Neutrophil (primary cell): ENCODE data around the gene CFAP57.

Source experiments
- H3K27ac ChIP-seq: fragments of 200-600 bp; sonication (generic); 2 replicates; pipeline ENCODE4 v1.5.1; 2016; ENCODE audit warnings: mild to moderate bottlenecking, moderate library complexity
- H3K27me3 ChIP-seq: fragments of 200-600 bp; sonication (generic); 2 replicates; pipeline ENCODE4 v1.6.0; 2016; ENCODE audit warnings: mild to moderate bottlenecking
- H3K36me3 ChIP-seq: fragments of 200-600 bp; sonication (generic); 2 replicates; pipeline ENCODE4 v1.5.1; 2017
- H3K4me1 ChIP-seq, 2 experiments: fragments of 200-600 bp in 1 of 2; sonication (generic) in 1 of 2; 1 replicate in 1 of 2; 2 replicates in 1 of 2; pipeline versions ENCODE4 v1.5.1 to v1.6.1; 2013 to 2016; ENCODE audit warnings: low read depth in 1 of 2, low read length in 1 of 2, mild to moderate bottlenecking in 1 of 2, moderate library complexity in 1 of 2; ENCODE audit not compliant: control insufficient read depth in 1 of 2, insufficient read depth in 1 of 2
- H3K4me3 ChIP-seq, 2 experiments: fragments of 200-600 bp in 1 of 2; sonication (generic) in 1 of 2; 1 replicate in 1 of 2; 2 replicates in 1 of 2; pipeline ENCODE4 v1.5.1; 2013 to 2016; ENCODE audit warnings: low read depth in 1 of 2, low read length in 1 of 2, mild to moderate bottlenecking in 1 of 2, moderate library complexity in 1 of 2
- H3K9me3 ChIP-seq: fragments of 200-600 bp; sonication (generic); 2 replicates; pipeline ENCODE4 v1.5.1; 2016
- TF ChIP-seq, protein P1 (sequence below): fragments of 200-600 bp; sonication (generic); IDR thresholded peaks from 2 replicates; pipeline ENCODE4 v1.5.1; 2016; ENCODE audit warnings: antibody characterized with exemption

Gene CFAP57

DNA sequence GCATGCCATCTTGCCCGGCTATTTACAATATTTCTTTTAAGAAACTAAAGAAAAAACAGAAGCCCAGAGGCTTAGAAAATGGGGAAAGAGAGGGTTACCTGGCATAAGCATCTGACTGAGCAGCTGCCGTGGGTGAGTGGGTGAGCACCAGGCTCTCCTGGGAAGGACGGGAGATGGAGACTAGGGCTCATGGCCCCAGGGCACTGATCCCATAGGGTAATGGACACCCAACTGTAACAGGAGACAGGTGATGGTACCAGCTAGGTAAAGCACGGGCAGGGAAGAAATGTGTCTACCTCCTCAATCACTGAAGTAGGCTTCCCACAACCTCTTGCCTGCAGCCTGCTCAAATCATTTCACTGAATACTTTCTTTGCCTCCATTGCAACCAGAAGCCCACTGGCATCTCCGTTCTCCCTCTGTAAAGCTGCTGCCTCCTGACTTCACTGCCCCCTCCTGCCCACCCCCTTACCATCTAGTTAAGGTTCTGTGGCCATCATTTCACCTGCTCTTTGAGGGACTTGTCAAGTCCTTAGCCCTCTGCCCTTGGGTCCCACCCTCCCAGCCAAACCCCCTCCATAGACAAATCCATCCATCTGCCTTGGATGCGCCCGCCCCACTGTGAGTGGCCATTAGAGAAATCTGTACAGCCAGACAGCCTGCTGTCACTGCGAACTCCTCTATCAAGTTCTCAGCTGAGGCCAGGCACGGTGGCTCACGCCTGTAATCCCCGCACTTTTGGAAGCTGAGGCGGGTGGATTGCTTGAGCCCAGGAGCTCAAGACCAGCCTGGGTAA lies 103.9 kb downstream of the CFAP57 start:
- TF ChIP-seq, protein P1, sequence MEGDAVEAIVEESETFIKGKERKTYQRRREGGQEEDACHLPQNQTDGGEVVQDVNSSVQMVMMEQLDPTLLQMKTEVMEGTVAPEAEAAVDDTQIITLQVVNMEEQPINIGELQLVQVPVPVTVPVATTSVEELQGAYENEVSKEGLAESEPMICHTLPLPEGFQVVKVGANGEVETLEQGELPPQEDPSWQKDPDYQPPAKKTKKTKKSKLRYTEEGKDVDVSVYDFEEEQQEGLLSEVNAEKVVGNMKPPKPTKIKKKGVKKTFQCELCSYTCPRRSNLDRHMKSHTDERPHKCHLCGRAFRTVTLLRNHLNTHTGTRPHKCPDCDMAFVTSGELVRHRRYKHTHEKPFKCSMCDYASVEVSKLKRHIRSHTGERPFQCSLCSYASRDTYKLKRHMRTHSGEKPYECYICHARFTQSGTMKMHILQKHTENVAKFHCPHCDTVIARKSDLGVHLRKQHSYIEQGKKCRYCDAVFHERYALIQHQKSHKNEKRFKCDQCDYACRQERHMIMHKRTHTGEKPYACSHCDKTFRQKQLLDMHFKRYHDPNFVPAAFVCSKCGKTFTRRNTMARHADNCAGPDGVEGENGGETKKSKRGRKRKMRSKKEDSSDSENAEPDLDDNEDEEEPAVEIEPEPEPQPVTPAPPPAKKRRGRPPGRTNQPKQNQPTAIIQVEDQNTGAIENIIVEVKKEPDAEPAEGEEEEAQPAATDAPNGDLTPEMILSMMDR, result no peak
- Histone ChIP-seq H3K4me1 (peaks cover 9% of the 10 kb centered on the region in 2 experiments), H3K4me3 (no peak overlapping the region), H3K9me3 (no peaks in the 10 kb centered on the region), H3K27me3 (no peaks in the 10 kb centered on the region), H3K36me3 (no peaks in the 10 kb centered on the region), H3K27ac (no peak overlapping the region)

DNA sequence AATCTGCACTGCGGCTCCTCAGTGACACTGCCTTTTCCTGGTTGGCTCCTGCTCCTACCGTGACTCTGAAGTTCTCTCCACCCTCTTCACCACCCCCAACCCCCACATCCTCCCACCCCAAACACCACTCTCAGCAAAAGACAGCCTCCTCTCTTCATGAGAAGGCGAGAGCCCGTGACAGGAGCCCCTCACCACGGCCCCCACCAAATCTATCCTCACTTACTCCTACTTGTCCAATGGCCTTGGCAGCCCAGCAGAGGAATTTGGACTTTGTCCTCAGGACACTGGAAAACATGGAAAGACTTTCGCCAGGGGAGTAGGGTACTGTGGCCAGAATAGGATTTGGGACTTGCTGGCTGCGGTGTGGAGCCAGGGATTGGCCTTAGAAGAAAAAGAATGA lies 104.5 kb downstream of the CFAP57 start:
- H3K9me3 ChIP-seq, result no peaks in the 10 kb centered on the region
- H3K4me3 ChIP-seq, result no peak overlapping the region
- no peaks in the 10 kb centered on the region for H3K27me3 ChIP-seq
- TF ChIP-seq, protein P1, result no peak
- H3K27ac ChIP-seq, result no peak overlapping the region
- H3K4me1 ChIP-seq, result peaks cover 8 to 9% of the 10 kb centered on the region in 2 experiments
- H3K36me3 ChIP-seq, result no peaks in the 10 kb centered on the region

DNA sequence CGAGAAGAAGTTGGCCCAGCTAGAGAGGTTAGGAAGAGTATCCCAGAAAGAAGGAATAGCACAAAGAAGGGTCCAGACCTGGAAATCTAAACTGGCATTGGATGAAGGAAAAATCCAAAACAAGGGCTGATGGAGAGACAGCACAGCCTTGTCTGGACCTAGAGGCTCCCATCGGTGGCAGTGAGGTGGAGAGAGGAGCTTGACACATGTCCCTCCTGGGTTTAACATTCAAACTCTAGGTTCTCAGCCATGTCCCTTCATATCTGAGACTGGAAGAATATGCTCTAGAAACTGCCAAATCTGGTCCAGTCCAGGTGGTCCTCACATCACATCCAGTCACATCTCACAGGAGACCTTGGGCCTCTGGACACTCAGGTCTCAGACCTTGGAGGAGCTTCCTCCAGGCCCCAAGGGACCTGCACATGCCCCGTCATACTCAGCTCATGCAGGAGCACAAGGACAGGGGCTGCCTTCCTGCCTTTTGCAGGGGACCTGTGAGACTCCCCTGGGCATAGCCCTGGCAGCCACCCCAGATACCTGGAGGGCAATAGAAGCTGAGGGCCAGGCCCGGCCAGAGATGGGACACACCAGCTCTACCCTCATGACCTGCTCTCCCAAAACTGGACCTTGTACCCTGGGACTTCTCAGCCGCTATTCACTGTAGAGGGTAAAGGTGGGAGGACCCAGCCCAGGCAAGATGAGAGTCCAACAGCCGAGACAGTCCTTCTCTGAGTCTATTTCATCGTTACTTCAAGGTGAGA lies 105.2 kb downstream of the CFAP57 start:
- H3K36me3 ChIP-seq, result no peaks in the 10 kb centered on the region
- H3K4me3 ChIP-seq, result no peak overlapping the region
- TF ChIP-seq, protein P1, result no peak
- no peaks in the 10 kb centered on the region for H3K9me3 ChIP-seq
- H3K27ac ChIP-seq, result no peak overlapping the region
- peaks cover 8 to 9% of the 10 kb centered on the region in 2 experiments for H3K4me1 ChIP-seq
- H3K27me3 ChIP-seq, result no peaks in the 10 kb centered on the region

DNA sequence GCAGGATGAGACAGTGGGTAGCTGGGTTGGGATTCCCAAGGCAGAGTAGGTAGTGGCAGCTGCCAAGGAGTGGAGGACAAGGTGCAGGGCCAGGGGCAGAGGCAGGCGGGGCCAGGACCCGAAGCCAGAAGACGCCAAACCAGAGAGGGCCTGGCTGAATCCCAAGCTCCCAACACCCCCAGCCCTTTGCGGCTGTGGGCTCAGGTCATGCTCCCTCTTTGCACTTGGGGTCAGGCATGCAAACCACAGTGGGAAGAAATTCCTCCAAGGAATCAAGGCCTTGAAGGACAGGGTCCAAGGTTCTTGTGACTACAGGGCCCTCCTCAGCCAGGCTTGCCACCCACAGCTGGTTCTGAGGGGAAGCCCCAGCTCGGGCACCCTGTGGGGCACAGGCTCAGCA lies 107.0 kb downstream of the CFAP57 start:
- H3K4me3 ChIP-seq, result no peak overlapping the region
- H3K27me3 ChIP-seq, result no peaks in the 10 kb centered on the region
- H3K27ac ChIP-seq, result no peak overlapping the region
- H3K36me3 ChIP-seq, result no peaks in the 10 kb centered on the region
- H3K4me1 ChIP-seq, result peaks cover 5 to 8% of the 10 kb centered on the region in 2 experiments
- H3K9me3 ChIP-seq, result no peaks in the 10 kb centered on the region
- TF ChIP-seq, protein P1, result no peak

DNA sequence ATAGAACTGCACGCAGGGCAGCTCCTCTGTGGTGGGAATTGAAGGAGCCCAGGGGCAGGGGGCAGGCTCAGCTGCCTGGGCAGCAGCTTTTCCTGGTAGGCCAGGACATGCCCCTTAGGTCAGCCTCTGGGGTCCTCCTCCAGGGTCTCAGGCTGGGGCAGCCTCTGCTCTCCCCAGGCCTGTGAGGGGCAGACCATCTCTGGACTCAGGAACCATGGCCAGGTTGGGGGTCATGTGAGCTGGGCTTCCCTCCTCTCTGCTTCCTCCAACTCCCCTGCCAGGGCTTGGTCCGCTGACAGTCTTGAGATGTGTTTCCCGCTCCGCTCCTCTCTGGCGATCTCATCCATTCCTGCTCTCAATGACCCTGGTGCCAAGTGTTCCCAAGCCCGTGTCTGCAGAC lies 107.5 kb downstream of the CFAP57 start:
- H3K4me1 ChIP-seq, result peaks cover under 1 to 2% of the 10 kb centered on the region in 2 experiments
- no peaks in the 10 kb centered on the region for H3K9me3 ChIP-seq
- TF ChIP-seq, protein P1, result no peak
- no peaks in the 10 kb centered on the region for H3K36me3 ChIP-seq
- H3K4me3 ChIP-seq, result no peak overlapping the region
- no peak overlapping the region for H3K27ac ChIP-seq
- H3K27me3 ChIP-seq, result no peaks in the 10 kb centered on the region
